IMR-90 (cell line): ENCODE data around the gene SLC6A9. TPM values are rescaled to one million over a fixed set of nuclear protein-coding genes. Genes with fewer than 3 reads are reported as not detected.

ENCODE experiments used
- ATAC-seq: fragments of 200-7000 bp; cut with Tn5 transposase; 2 replicates; pipeline ENCODE4 v1.9.1; 2020; ENCODE audit warnings: low read depth, mild to moderate bottlenecking, moderate library complexity
- BruUV-seq: library from RNA; stranded (reverse); fragments of 400-500 nt; replicated peaks from 2 replicates; lab custom pipeline; 2021; lab: Mats Ljungman, UMichigan
- CTCF ChIA-PET: fragments of 300-600 bp; formaldehyde crosslinking; extraction: SDS; loops from one replicate; lab custom pipeline; 2021; ENCODE audit warnings: antibody characterized with exemption; lab: Yijun Ruan, JAX
- POLR2A ChIA-PET: fragments of 300-600 bp; sonication (Branson Sonifier 250); formaldehyde crosslinking; loops from one replicate; lab custom pipeline; 2022; ENCODE audit warnings: antibody characterized with exemption; ENCODE audit not compliant: unreplicated experiment; lab: Charles Lee
- DNase-seq: peaks from one replicate; pipeline ENCODE4 v3.0.0; 2013
- H2AFZ ChIP-seq: replicated peaks from 2 replicates; pipeline ENCODE3; 2013; ENCODE audit warnings: low read length, mild to moderate bottlenecking; ENCODE audit not compliant: poor library complexity
- H2AK5ac ChIP-seq: 2 replicates; pipeline ENCODE4 v1.6.1; 2013; ENCODE audit warnings: low read depth, low read length, inconsistent platforms
- H2AK9ac ChIP-seq: replicated peaks from 2 replicates; pipeline ENCODE3; 2013; ENCODE audit warnings: mild to moderate bottlenecking, low read depth, low read length, moderate library complexity; ENCODE audit not compliant: poor library complexity
- H2BK120ac ChIP-seq: 2 replicates; pipeline ENCODE4 v1.6.1; 2013; ENCODE audit warnings: low read depth, low read length, inconsistent platforms
- H2BK15ac ChIP-seq: 3 replicates; pipeline ENCODE4 v1.6.1; 2013; ENCODE audit warnings: low read depth, low read length, inconsistent platforms
- H2BK20ac ChIP-seq: 2 replicates; pipeline ENCODE4 v1.6.1; 2013; ENCODE audit warnings: low read depth, mild to moderate bottlenecking, inconsistent platforms, low read length, moderate library complexity
- H2BK5ac ChIP-seq: 2 replicates; pipeline ENCODE4 v1.6.1; 2013; ENCODE audit warnings: mild to moderate bottlenecking, low read depth, low read length, inconsistent platforms; ENCODE audit not compliant: poor library complexity, severe bottlenecking
- H3K14ac ChIP-seq: replicated peaks from 2 replicates; pipeline ENCODE4 v1.6.1; 2013; ENCODE audit warnings: low read depth, low read length, inconsistent platforms
- H3K18ac ChIP-seq: 2 replicates; pipeline ENCODE4 v1.6.1; 2013; ENCODE audit warnings: low read depth, low read length, control low read depth
- H3K23ac ChIP-seq: 2 replicates; pipeline ENCODE4 v1.6.1; 2013; ENCODE audit warnings: low read depth, low read length, inconsistent platforms
- H3K27ac ChIP-seq: 2 replicates; pipeline ENCODE4 v1.5.1; 2013; ENCODE audit warnings: mild to moderate bottlenecking, control low read depth, low read length; ENCODE audit not compliant: insufficient read depth
- H3K27me3 ChIP-seq: 2 replicates; pipeline ENCODE4 v1.6.1; 2013; ENCODE audit warnings: low read length; ENCODE audit not compliant: control insufficient read depth, insufficient read depth
- H3K36me3 ChIP-seq: 2 replicates; pipeline ENCODE4 v1.6.1; 2013; ENCODE audit warnings: low read length, mixed read lengths; ENCODE audit not compliant: control insufficient read depth, insufficient read depth
- H3K4ac ChIP-seq: 2 replicates; pipeline ENCODE4 v1.6.1; 2013; ENCODE audit warnings: low read depth, low read length, inconsistent platforms
- H3K4me1 ChIP-seq: 2 replicates; pipeline ENCODE4 v1.6.1; 2013; ENCODE audit warnings: low read length, mixed read lengths; ENCODE audit not compliant: control insufficient read depth, insufficient read depth
- H3K4me2 ChIP-seq: 2 replicates; pipeline ENCODE4 v1.6.1; 2013; ENCODE audit warnings: low read depth, mild to moderate bottlenecking, control low read depth, low read length, moderate library complexity
- H3K4me3 ChIP-seq: 2 replicates; pipeline ENCODE4 v1.5.1; 2013; ENCODE audit warnings: low read depth, mild to moderate bottlenecking, control low read depth, low read length, moderate library complexity; ENCODE audit not compliant: insufficient read depth
- H3K56ac ChIP-seq: 2 replicates; pipeline ENCODE4 v1.6.1; 2013; ENCODE audit warnings: low read length, inconsistent platforms; ENCODE audit not compliant: insufficient read depth; ENCODE audit errors: extremely low read depth
- H3K79me1 ChIP-seq, 2 experiments: 2 replicates each; pipeline ENCODE4 v1.6.1; 2013; ENCODE audit warnings: low read length in 2 of 2, inconsistent platforms in 1 of 2, low read depth in 1 of 2
- H3K9ac ChIP-seq: 2 replicates; pipeline ENCODE4 v1.6.1; 2013; ENCODE audit warnings: low read depth, low read length, control low read depth
- H3K9me1 ChIP-seq: 2 replicates; pipeline ENCODE4 v1.6.1; 2013; ENCODE audit warnings: low read length, inconsistent platforms; ENCODE audit not compliant: insufficient read depth
- H3K9me3 ChIP-seq: 2 replicates; pipeline ENCODE4 v1.6.1; 2013; ENCODE audit warnings: low read length; ENCODE audit not compliant: control insufficient read depth, insufficient read depth
- H4K20me1 ChIP-seq: 2 replicates; pipeline ENCODE4 v1.6.1; 2013; ENCODE audit warnings: low read length, inconsistent platforms; ENCODE audit not compliant: insufficient read depth
- H4K5ac ChIP-seq: 2 replicates; pipeline ENCODE4 v1.6.1; 2013; ENCODE audit warnings: mild to moderate bottlenecking, low read depth, low read length, control low read depth
- H4K8ac ChIP-seq, 2 experiments: 2 replicates each; pipeline ENCODE4 v1.6.1; 2013; ENCODE audit warnings: low read depth in 2 of 2, low read length in 2 of 2, control low read depth in 1 of 2, inconsistent platforms in 1 of 2
- H4K91ac ChIP-seq: 2 replicates; pipeline ENCODE4 v1.6.1; 2013; ENCODE audit warnings: low read depth, low read length, inconsistent platforms; ENCODE audit not compliant: insufficient read depth
- CEBPB ChIP-seq: IDR thresholded peaks from 2 replicates; pipeline ENCODE4 v1.6.1; 2012; ENCODE audit warnings: low read depth, low read length, improper control_type of control experiment
- MAFK ChIP-seq: IDR thresholded peaks from 2 replicates; pipeline ENCODE4 v1.6.1; 2012; ENCODE audit warnings: low read depth, low read length, improper control_type of control experiment
- MAZ ChIP-seq: IDR thresholded peaks from 2 replicates; pipeline ENCODE4 v1.6.1; 2012; ENCODE audit warnings: low read depth, mild to moderate bottlenecking, low read length, improper control_type of control experiment, moderate library complexity, borderline replicate concordance
- MXI1 ChIP-seq: IDR thresholded peaks from 2 replicates; pipeline ENCODE4 v1.6.1; 2012; ENCODE audit warnings: low read depth, mild to moderate bottlenecking, low read length, moderate library complexity, borderline replicate concordance
- POLR2A ChIP-seq: IDR thresholded peaks from 2 replicates; pipeline ENCODE4 v1.6.1; 2012; ENCODE audit warnings: mild to moderate bottlenecking, low read depth, low read length
- RCOR1 ChIP-seq: IDR thresholded peaks from 2 replicates; pipeline ENCODE4 v1.6.1; 2012; ENCODE audit warnings: mild to moderate bottlenecking, low read length, improper control_type of control experiment; ENCODE audit not compliant: insufficient replicate concordance
- WGBS, 2 experiments: methylation state at CpG; one replicate each; pipeline versions ENCODE4 v1.1.5 to v1.1.7; 2013; ENCODE audit warnings: missing lambda C conversion rate in 2 of 2; ENCODE audit not compliant: insufficient read length in 1 of 2; ENCODE audit errors: extremely low coverage in 2 of 2; 5-methylcytosine and 5-hydroxymethylcytosine counted together
- dilution Hi-C: fragments of 300-500 bp; cut with HindIII; formaldehyde crosslinking; loops from one replicate; pipeline ENCODE4 v1.14.3; 2018; ENCODE audit warnings: low sequenced_read_pairs; ENCODE audit not compliant: unreplicated experiment
- in situ Hi-C: fragments of 300-500 bp; cut with MboI; formaldehyde crosslinking; loops from 3 replicates; pipeline ENCODE4 v1.14.3; 2019; ENCODE audit warnings: low sequenced_read_pairs, inconsistent platforms, mixed read lengths
- intact Hi-C: fragments of 100-400 bp; cut with micrococcal nuclease; formaldehyde crosslinking; loops from 2 replicates; pipeline ENCODE4 v1.10.0; 2022
- polyA plus RNA-seq, 3 experiments: library from polyadenylated mRNA; depleted of rRNA; stranded (reverse); fragments of >200 nt; gene quantifications; 2 replicates each; pipeline ENCODE4 v1.2.3, GENCODE V29; 2012; ENCODE audit warnings: low replicate concordance in 1 of 3
- total RNA-seq: library from RNA; depleted of rRNA; stranded (reverse); fragments of >200 nt; gene quantifications from 2 replicates; pipeline ENCODE4 v1.2.3, GENCODE V29; 2012

SLC6A9 gene
- total and polyA plus RNA-seq, 2 of the 4 experiments (the other 2 are of a cell fraction) = 2.0 to 6.6 TPM

- 0 out of 2 replicates have a peak, but pooled peaks cover 11% of the 10 kb centered on the region for H3K9me1 ChIP-seq
- H3K4ac ChIP-seq = no peak overlapping the region
- no peak overlapping the region for H3K23ac ChIP-seq
- CTCF ChIA-PET = interaction anchor here (1.1 kb wide), 1 partner anchor 21 kb away, joined by 3 read pairs; no protein-coding TSS in a partner anchor
- no peak overlapping the region for H4K8ac ChIP-seq
- H3K9me3 ChIP-seq = no peaks in the 10 kb centered on the region
- H3K14ac ChIP-seq = no peak overlapping the region
- POLR2A ChIA-PET = no interaction called here
- no peak overlapping the region for H3K18ac ChIP-seq
- H2BK15ac ChIP-seq = no peak overlapping the region
- dilution Hi-C loops (no loop called here), intact Hi-C loops (no loop called here), in situ Hi-C loops (no loop called here)
- H3K79me1 ChIP-seq = peaks cover 0 to 14% of the 10 kb centered on the region in 2 experiments; a peak in 2 of 4 replicates
- H2AFZ ChIP-seq = no peak overlapping the region
- no peak overlapping the region for H3K4me3 ChIP-seq
- no peak overlapping the region for H2BK20ac ChIP-seq
- H2AK5ac ChIP-seq = no peak overlapping the region
- no peak for DNase-seq
- H3K27me3 ChIP-seq = no peaks in the 10 kb centered on the region
- H3K56ac ChIP-seq = no peak overlapping the region
- ATAC-seq = no peak
- H4K20me1 ChIP-seq = no peaks in the 10 kb centered on the region
- no peak overlapping the region for H2AK9ac ChIP-seq
- H3K4me1 ChIP-seq = peaks cover 18% of the 10 kb centered on the region
- TF ChIP-seq MXI1 = no peak
- no peak for TF ChIP-seq RCOR1
- no peak for TF ChIP-seq MAZ
- TF ChIP-seq CEBPB = no peak
- TF ChIP-seq POLR2A = no peak
- TF ChIP-seq MAFK = peak; percentile 18; the same call in 1 of the 2 replicates
- WGBS, 2 experiments = 100% methylated on average over 2 of the region's 3 CpGs; no CpG with 5 or more reads in 1 of the 2 experiments
- H4K91ac ChIP-seq = no peak overlapping the region
- BruUV-seq = no TSS peak
- H4K5ac ChIP-seq = no peak overlapping the region
- no peak overlapping the region for H3K27ac ChIP-seq
- no peak overlapping the region for H3K4me2 ChIP-seq
- no peak overlapping the region for H2BK5ac ChIP-seq
- H2BK120ac ChIP-seq = no peak overlapping the region
- peaks cover 10% of the 10 kb centered on the region; the same call in 1 of the 2 replicates for H3K36me3 ChIP-seq
- no peak overlapping the region for H3K9ac ChIP-seq
Measured at GRCh38 chr1:44027320-44027719, 3.9 kb downstream of the SLC6A9 start.
